NCI-H226 (cell line): ENCODE results near the gene ZIC1.
A peak's percentile ranks its signal among the peaks of the same experiment; 100 is the strongest.

Experiments used
- DNase-seq: peaks from one replicate; pipeline ENCODE4 v3.0.0-alpha.2; 2015

The ZIC1 gene

DNA sequence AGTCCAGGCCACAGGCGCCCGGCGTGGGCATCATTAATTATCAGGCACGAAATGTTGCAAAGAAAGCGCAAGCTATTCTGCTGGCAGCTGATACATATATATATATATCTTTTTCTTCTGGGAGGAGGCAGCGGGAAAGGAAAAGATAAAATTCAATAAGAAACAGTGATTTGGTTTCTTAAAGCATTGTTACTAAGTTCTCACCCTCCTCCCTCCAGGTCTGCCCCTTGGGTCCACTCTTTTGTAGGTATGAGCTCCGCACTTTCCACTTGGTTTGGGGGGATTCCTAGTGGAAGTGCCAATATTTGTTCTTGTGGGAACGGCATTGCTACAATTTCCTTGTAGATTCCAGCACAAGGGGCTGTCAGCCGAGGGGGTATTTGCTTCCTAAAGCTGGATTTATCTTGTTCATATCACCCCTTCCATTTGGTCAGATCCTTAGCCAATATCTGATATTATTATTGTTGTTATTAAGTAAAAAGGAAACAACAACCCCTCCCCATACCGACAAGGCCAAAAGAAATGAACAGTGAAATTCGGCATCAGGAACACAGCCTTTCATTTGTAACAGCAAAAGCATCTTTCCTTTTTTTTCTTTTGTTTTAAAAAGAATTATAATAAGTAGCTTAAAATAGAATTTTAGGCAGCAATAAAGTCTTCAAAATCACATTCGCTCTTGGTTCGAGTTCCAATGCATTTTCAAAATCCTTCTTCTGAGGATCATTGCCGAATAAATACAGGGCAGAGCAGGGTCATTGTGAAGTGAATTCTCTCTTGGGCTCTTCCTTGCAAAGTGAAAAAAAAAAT lies 15.6 kb downstream of the ZIC1 start:
- no peak for DNase-seq

DNA sequence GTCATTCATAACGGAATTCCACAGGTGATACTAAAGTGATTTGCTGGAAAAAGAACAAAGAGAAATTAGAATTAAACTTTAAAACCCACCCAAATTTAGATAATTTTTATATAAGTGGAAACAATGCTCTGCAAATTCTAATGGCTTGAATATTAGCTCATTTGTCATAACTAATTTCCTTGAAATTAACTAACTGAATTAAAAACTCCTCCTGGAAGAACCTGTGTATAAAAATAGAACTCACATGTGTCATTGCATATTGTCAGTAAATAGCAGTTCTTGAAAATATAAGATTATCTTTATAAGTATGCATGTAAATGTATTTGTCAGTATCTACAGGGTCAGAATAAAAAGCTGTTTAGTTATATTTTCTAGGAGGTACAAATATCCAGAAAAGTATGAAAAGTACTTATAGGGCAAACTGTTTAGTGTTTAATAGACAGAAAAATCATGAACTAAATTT lies 16.3 kb downstream of the ZIC1 start:
- no peak for DNase-seq

GRCh38 chr3:147426931-147427330 lies 17.8 kb downstream of the ZIC1 start:
- DNase-seq, result no peak

GRCh38 chr3:147427746-147428145 lies 18.6 kb downstream of the ZIC1 start:
- no peak for DNase-seq

GRCh38 chr3:147428326-147428725 lies 19.2 kb downstream of the ZIC1 start:
- DNase-seq, result no peak

DNA sequence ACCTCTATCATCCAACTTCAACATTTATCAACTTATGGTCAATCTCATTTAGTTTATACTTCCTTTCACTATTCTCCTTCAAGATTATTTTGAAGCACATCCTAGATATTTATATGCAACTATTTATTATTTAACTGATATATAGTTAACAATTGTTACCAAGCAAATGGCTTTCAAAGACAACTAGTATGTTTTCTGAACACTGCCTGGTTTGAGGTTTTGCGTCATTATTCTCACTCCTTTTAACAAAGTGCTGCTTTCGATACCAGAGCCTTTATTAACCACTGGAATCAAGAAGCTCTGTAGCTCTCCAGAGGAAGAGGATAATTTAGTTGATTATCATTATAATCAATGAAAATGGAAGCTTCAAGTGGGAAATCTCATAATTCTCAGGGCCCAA lies 19.6 kb downstream of the ZIC1 start:
- no peak for DNase-seq

GRCh38 chr3:147431751-147432150 lies 22.6 kb downstream of the ZIC1 start:
- DNase-seq, result no peak

- DNase-seq, result no peak
These were observed 38.1 kb downstream of the ZIC1 start for GRCh38 chr3:147447224-147447623.

- no peak for DNase-seq
These were observed 40.5 kb downstream of the ZIC1 start for GRCh38 chr3:147449669-147450068.

- peak; percentile 1 for DNase-seq
These were observed 50.0 kb downstream of the ZIC1 start for GRCh38 chr3:147458995-147459704.

GRCh38 chr3:147462856-147463255 lies 53.7 kb downstream of the ZIC1 start:
- no peak for DNase-seq
